Loucy (cell line): Measurements from ENCODE around the gene DIRAS2.

Experiments
- CTCF ChIP-seq: fragments of 200-600 bp; sonication (generic); conservative IDR thresholded peaks from 2 replicates; pipeline ENCODE4 v1.5.1; 2014; ENCODE audit warnings: mild to moderate bottlenecking, antibody characterized with exemption, low read length
- EZH2phosphoT487 ChIP-seq: fragments of 200-600 bp; IDR thresholded peaks from 2 replicates; pipeline ENCODE4 v1.6.1; 2018; ENCODE audit warnings: antibody characterized with exemption, mild to moderate bottlenecking, moderate library complexity, borderline replicate concordance

- TF ChIP-seq CTCF (no peak), EZH2phosphoT487 (no peak)
Measured at GRCh38 chr9:90568667-90569066, 74.0 kb downstream of the DIRAS2 start.
